Activated B cell treated with CpG ODN at 0.5 μM for 24 hours (primary cell): ENCODE measurements around the gene VANGL1. TPM values are rescaled to one million over a fixed set of nuclear protein-coding genes. Genes with fewer than 3 reads are reported as not detected.

Experiments
- ATAC-seq: fragments of 200-7000 bp; cut with Tn5 transposase; one replicate; pipeline ENCODE4 v1.10.0; 2021; ENCODE audit warnings: low read depth, mild to moderate bottlenecking, moderate library complexity
- CTCF ChIA-PET: fragments of 350-600 bp; sonication (Branson Sonifier 250); formaldehyde crosslinking; loops from one replicate; lab custom pipeline; 2021; ENCODE audit warnings: antibody characterized with exemption; lab: Charles Lee
- POLR2A ChIA-PET: fragments of 350-600 bp; sonication (Branson Sonifier 250); formaldehyde crosslinking; loops from one replicate; lab custom pipeline; 2021; ENCODE audit warnings: antibody characterized with exemption; lab: Charles Lee
- DNase-seq: peaks from one replicate; pipeline ENCODE4 v3.0.0; 2022
- H3K27ac Mint-ChIP-seq: one replicate; pipeline ENCODE4 v1.8.0; 2020; ENCODE audit warnings: mixed read lengths
- H3K27me3 Mint-ChIP-seq: one replicate; pipeline ENCODE4 v1.8.0; 2021; ENCODE audit warnings: mixed read lengths
- H3K36me3 Mint-ChIP-seq: one replicate; pipeline ENCODE4 v1.8.0; 2021; ENCODE audit warnings: low read depth, mixed read lengths
- H3K4me1 Mint-ChIP-seq: one replicate; pipeline ENCODE4 v1.8.0; 2021; ENCODE audit warnings: mixed read lengths
- H3K4me3 Mint-ChIP-seq: one replicate; pipeline ENCODE4 v1.8.0; 2020; ENCODE audit warnings: mild to moderate bottlenecking, mixed read lengths
- H3K9me3 Mint-ChIP-seq: one replicate; pipeline ENCODE4 v1.8.0; 2020; ENCODE audit warnings: mixed read lengths
- CTCF ChIP-seq: fragments of 200-600 bp; IDR thresholded peaks from one replicate; pipeline ENCODE4 v1.8.0; 2022; ENCODE audit warnings: antibody characterized with exemption, mild to moderate bottlenecking
- intact Hi-C: fragments of 100-400 bp; cut with micrococcal nuclease; formaldehyde crosslinking; loops from one replicate; pipeline ENCODE4 v1.15.1; 2024
- total RNA-seq: library from RNA; stranded (reverse); gene quantifications from 2 replicates; pipeline ENCODE4 v1.2.3, GENCODE V29; 2022

VANGL1 gene
- total RNA-seq, 1 donor from 2014 or later = 1.2 TPM

- no peaks in the 10 kb centered on the region for H3K27me3 Mint-ChIP-seq
- no peaks in the 10 kb centered on the region for H3K9me3 Mint-ChIP-seq
- no peak overlapping the region for H3K4me3 Mint-ChIP-seq
- ChIA-PET POLR2A (no interaction called here), CTCF (no interaction called here)
- H3K4me1 Mint-ChIP-seq = no peaks in the 10 kb centered on the region
- no peak overlapping the region for H3K27ac Mint-ChIP-seq
- no peaks in the 10 kb centered on the region for H3K36me3 Mint-ChIP-seq
- ATAC-seq (no peak), DNase-seq (no peak)
- no peak for TF ChIP-seq CTCF
- intact Hi-C loops = no loop called here
Measured at GRCh38 chr1:115654125-115654524, 12.4 kb downstream of the VANGL1 start.

- no peaks in the 10 kb centered on the region for H3K9me3 Mint-ChIP-seq
Measured at GRCh38 chr1:115654663-115655305, 13.0 kb downstream of the VANGL1 start.

GRCh38 chr1:115655306-115655663 is 13.5 kb downstream of the VANGL1 start:
- POLR2A ChIA-PET = no interaction called here
- DNase-seq (no peak), ATAC-seq (no peak)
- intact Hi-C loops = no loop called here
- no peaks in the 10 kb centered on the region for H3K36me3 Mint-ChIP-seq
- no peaks in the 10 kb centered on the region for H3K27me3 Mint-ChIP-seq
- no peaks in the 10 kb centered on the region for H3K4me1 Mint-ChIP-seq
- no peaks in the 10 kb centered on the region for H3K9me3 Mint-ChIP-seq
- no peak overlapping the region for H3K27ac Mint-ChIP-seq
- no peak for TF ChIP-seq CTCF
- no peak overlapping the region for H3K4me3 Mint-ChIP-seq
- CTCF ChIA-PET = no interaction called here

More at GRCh38 chr1:115654663-115655305, 13.0 kb downstream of the VANGL1 start:
- Mint-ChIP-seq H3K4me1 (no peaks in the 10 kb centered on the region), H3K36me3 (no peaks in the 10 kb centered on the region), H3K4me3 (no peak overlapping the region), H3K27me3 (no peaks in the 10 kb centered on the region), H3K27ac (no peak overlapping the region)
- TF ChIP-seq CTCF = no peak
- no peak for ATAC-seq
- no peak for DNase-seq
- ChIA-PET CTCF (no interaction called here), POLR2A (no interaction called here)
- intact Hi-C loops = no loop called here

GRCh38 chr1:115655916-115656315 is 14.1 kb downstream of the VANGL1 start:
- no peak overlapping the region for H3K4me3 Mint-ChIP-seq
- ATAC-seq = no peak
- H3K27me3 Mint-ChIP-seq = no peaks in the 10 kb centered on the region
- H3K36me3 Mint-ChIP-seq = no peaks in the 10 kb centered on the region
- H3K4me1 Mint-ChIP-seq = no peaks in the 10 kb centered on the region
- intact Hi-C loops = no loop called here
- no peak for TF ChIP-seq CTCF
- DNase-seq = no peak
- H3K9me3 Mint-ChIP-seq = no peaks in the 10 kb centered on the region
- ChIA-PET CTCF (no interaction called here), POLR2A (no interaction called here)
- no peak overlapping the region for H3K27ac Mint-ChIP-seq

- H3K4me3 Mint-ChIP-seq = no peak overlapping the region
- no peaks in the 10 kb centered on the region for H3K4me1 Mint-ChIP-seq
- ChIA-PET CTCF (no interaction called here), POLR2A (no interaction called here)
- DNase-seq = no peak
- H3K9me3 Mint-ChIP-seq = no peaks in the 10 kb centered on the region
- no peak overlapping the region for H3K27ac Mint-ChIP-seq
- no peak for TF ChIP-seq CTCF
- H3K27me3 Mint-ChIP-seq = no peaks in the 10 kb centered on the region
- intact Hi-C loops = no loop called here
- no peaks in the 10 kb centered on the region for H3K36me3 Mint-ChIP-seq
- ATAC-seq = no peak
Measured at GRCh38 chr1:115656461-115657077, 14.8 kb downstream of the VANGL1 start.
